Measurements from ENCODE around the gene DTNBP1. TPM values are rescaled to one million over a fixed set of nuclear protein-coding genes. Genes with fewer than 3 reads are reported as not detected.

DTNBP1 gene
- total and polyA plus RNA-seq, 2 donors (not counting 1 experiment from before 2014, with no cell fraction given): 9.9 to 13.6 TPM

- no peak for TF ChIP-seq EZH2 (IDR thresholded peaks at IDR 0.05; ENCODE audit: low read length, missing control alignments)
- TF ChIP-seq, protein P1, sequence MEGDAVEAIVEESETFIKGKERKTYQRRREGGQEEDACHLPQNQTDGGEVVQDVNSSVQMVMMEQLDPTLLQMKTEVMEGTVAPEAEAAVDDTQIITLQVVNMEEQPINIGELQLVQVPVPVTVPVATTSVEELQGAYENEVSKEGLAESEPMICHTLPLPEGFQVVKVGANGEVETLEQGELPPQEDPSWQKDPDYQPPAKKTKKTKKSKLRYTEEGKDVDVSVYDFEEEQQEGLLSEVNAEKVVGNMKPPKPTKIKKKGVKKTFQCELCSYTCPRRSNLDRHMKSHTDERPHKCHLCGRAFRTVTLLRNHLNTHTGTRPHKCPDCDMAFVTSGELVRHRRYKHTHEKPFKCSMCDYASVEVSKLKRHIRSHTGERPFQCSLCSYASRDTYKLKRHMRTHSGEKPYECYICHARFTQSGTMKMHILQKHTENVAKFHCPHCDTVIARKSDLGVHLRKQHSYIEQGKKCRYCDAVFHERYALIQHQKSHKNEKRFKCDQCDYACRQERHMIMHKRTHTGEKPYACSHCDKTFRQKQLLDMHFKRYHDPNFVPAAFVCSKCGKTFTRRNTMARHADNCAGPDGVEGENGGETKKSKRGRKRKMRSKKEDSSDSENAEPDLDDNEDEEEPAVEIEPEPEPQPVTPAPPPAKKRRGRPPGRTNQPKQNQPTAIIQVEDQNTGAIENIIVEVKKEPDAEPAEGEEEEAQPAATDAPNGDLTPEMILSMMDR (conservative IDR thresholded peaks at IDR 0.05 in 1 of 2, IDR thresholded peaks at IDR 0.05 in 1 of 2; ENCODE audit: low read depth in 1 of 2, low read length in 2 of 2): no peak
- no peaks in the 10 kb centered on the region for H3K79me2 ChIP-seq (ENCODE audit: control insufficient read depth, insufficient read depth, low read length)
Observed at GRCh38 chr6:15570171-15570570, 92.7 kb downstream of the DTNBP1 start.

DNA sequence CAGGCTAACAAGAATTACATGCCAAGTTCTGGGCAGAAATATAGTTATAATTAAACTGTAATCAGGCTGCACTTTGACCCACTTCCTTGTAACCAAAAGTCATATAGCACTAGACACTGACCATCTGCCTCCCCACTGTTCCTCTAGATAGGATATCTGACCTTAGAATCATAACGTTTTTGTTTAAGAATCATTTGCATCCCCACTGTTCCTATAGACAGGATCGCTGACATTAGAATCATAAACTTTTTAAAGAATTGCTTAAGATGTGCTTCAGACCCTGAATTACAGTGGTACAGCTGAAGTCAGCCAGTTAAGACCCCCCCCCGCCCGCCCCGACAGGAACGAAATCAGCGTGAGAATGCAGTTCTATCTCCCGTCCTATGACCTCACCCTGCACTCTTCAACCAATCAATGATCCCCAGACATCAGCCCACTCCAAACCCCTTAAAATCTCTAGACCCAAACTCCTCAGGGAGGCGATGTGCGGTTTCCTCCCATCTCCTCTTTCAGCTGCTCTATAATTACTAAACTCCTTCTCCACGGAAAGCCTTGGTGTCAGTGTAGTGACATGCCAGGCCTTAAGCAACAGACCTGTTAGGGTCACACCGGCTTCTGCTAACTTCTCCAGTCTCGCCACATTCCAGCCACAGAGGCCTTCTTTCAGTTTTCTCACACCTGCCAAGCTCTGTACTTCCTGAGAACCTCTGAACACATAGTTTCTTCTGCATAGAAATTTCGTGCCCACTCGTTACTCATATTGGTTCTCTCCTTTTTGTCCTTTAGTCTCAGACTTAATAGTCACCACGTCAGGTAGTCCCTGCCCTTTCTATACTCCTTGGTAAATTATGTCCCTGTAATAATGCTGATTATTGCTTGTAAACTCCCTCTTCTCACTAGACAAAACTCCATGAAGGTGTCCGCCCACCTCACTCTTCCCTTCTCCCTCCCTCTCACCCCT, 93.5 kb downstream of the DTNBP1 start:
- H2AFZ ChIP-seq (ENCODE audit: low read length): no peak overlapping the region
- no peak for DNase-seq (ENCODE audit: low read depth in 2 of 2)

More at GRCh38 chr6:15570171-15570570, 92.7 kb downstream of the DTNBP1 start:
- Histone ChIP-seq H3K4me3 (replicated peaks in 1 of 4; ENCODE audit: control extremely low read depth in 1 of 4, insufficient read depth in 1 of 4, low read depth in 3 of 4, low read length in 4 of 4) (no peak overlapping the region), H3K4me1 (ENCODE audit: control insufficient read depth, extremely low read depth, insufficient read depth, low read length) (no peaks in the 10 kb centered on the region), H2AFZ (ENCODE audit: low read length) (no peak overlapping the region), H3K27me3 (ENCODE audit: control insufficient read depth, insufficient read depth, low read length) (no peaks in the 10 kb centered on the region), H3K9ac (ENCODE audit: insufficient read depth, low read length) (no peak overlapping the region), H3K36me3 (ENCODE audit: control insufficient read depth, insufficient read depth, low read length) (no peaks in the 10 kb centered on the region), H3K4me2 (ENCODE audit: extremely low read depth, insufficient read depth, low read length) (no peak overlapping the region), H3K9me3 (ENCODE audit: control insufficient read depth, insufficient read depth, low read depth, low read length) (no peaks in the 10 kb centered on the region), H3K27ac (ENCODE audit: insufficient read depth, low read length) (no peak overlapping the region), H4K20me1 (ENCODE audit: control insufficient read depth, extremely low read depth, insufficient read depth, low read length) (no peaks in the 10 kb centered on the region)
- DNase-seq (ENCODE audit: low read depth in 2 of 2): no peak

DNA sequence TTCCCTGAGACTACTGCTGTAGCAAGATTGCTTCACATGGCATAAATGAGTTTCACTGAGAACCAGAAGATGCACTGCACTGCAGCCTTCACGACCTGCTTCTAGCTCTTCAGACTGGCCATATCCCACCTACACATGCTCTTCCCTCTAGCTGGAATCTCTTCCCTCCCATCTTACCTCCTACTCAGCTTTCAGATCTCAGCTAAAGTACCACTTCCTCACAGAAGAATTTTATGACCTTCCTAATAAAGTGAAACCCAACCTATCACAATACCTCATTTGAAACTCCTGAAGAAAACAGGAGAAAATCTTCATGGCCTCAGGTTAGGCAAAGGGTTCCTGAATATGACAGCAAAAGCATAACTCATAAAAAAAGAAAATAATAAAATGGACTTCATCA, 99.9 kb downstream of the DTNBP1 start:
- DNase-seq (ENCODE audit: low read depth in 2 of 2): no peak
- Histone ChIP-seq H3K9me3 (ENCODE audit: control insufficient read depth, insufficient read depth, low read depth, low read length) (no peaks in the 10 kb centered on the region), H3K27me3 (ENCODE audit: control insufficient read depth, insufficient read depth, low read length) (no peaks in the 10 kb centered on the region), H3K36me3 (ENCODE audit: control insufficient read depth, insufficient read depth, low read length) (no peaks in the 10 kb centered on the region), H3K4me3 (replicated peaks in 1 of 4; ENCODE audit: control extremely low read depth in 1 of 4, insufficient read depth in 1 of 4, low read depth in 3 of 4, low read length in 4 of 4) (no peak overlapping the region), H3K9ac (ENCODE audit: insufficient read depth, low read length) (no peak overlapping the region), H3K79me2 (ENCODE audit: control insufficient read depth, insufficient read depth, low read length) (no peaks in the 10 kb centered on the region), H2AFZ (ENCODE audit: low read length) (no peak overlapping the region), H3K4me1 (ENCODE audit: control insufficient read depth, extremely low read depth, insufficient read depth, low read length) (no peaks in the 10 kb centered on the region), H3K4me2 (ENCODE audit: extremely low read depth, insufficient read depth, low read length) (no peak overlapping the region), H3K27ac (ENCODE audit: insufficient read depth, low read length) (no peak overlapping the region), H4K20me1 (ENCODE audit: control insufficient read depth, extremely low read depth, insufficient read depth, low read length) (no peaks in the 10 kb centered on the region)
- TF ChIP-seq, protein P1 (conservative IDR thresholded peaks at IDR 0.05 in 1 of 2, IDR thresholded peaks at IDR 0.05 in 1 of 2; ENCODE audit: low read depth in 1 of 2, low read length in 2 of 2): no peak
- no peak for TF ChIP-seq EZH2 (IDR thresholded peaks at IDR 0.05; ENCODE audit: low read length, missing control alignments)

More for the DNA sequence above, 93.5 kb downstream of the DTNBP1 start:
- Histone ChIP-seq H3K9ac (ENCODE audit: insufficient read depth, low read length) (no peak overlapping the region), H3K79me2 (ENCODE audit: control insufficient read depth, insufficient read depth, low read length) (no peaks in the 10 kb centered on the region), H4K20me1 (ENCODE audit: control insufficient read depth, extremely low read depth, insufficient read depth, low read length) (no peaks in the 10 kb centered on the region), H3K36me3 (ENCODE audit: control insufficient read depth, insufficient read depth, low read length) (no peaks in the 10 kb centered on the region), H3K27ac (ENCODE audit: insufficient read depth, low read length) (no peak overlapping the region), H3K4me1 (ENCODE audit: control insufficient read depth, extremely low read depth, insufficient read depth, low read length) (no peaks in the 10 kb centered on the region), H3K9me3 (ENCODE audit: control insufficient read depth, insufficient read depth, low read depth, low read length) (no peaks in the 10 kb centered on the region), H3K27me3 (ENCODE audit: control insufficient read depth, insufficient read depth, low read length) (no peaks in the 10 kb centered on the region), H3K4me3 (replicated peaks in 1 of 4; ENCODE audit: control extremely low read depth in 1 of 4, insufficient read depth in 1 of 4, low read depth in 3 of 4, low read length in 4 of 4) (no peak overlapping the region), H3K4me2 (ENCODE audit: extremely low read depth, insufficient read depth, low read length) (no peak overlapping the region)
- TF ChIP-seq, protein P1 (conservative IDR thresholded peaks at IDR 0.05 in 1 of 2, IDR thresholded peaks at IDR 0.05 in 1 of 2; ENCODE audit: low read depth in 1 of 2, low read length in 2 of 2): no peak
- TF ChIP-seq EZH2 (IDR thresholded peaks at IDR 0.05; ENCODE audit: low read length, missing control alignments): no peak
